Uterus (tissue), 2 donors: ENCODE measurements around the gene HRAS.

Experiments used
- CTCF ChIP-seq, 4 experiments: fragments of 200-600 bp in 2 of 4; fragments of 450-650 bp in 2 of 4; sonication (generic) in 2 of 4; IDR thresholded peaks; one replicate each; pipeline ENCODE4 v1.5.1; 2016 to 2019; ENCODE audit warnings: antibody characterized with exemption in 4 of 4, mild to moderate bottlenecking in 2 of 4, moderate library complexity in 1 of 4
- POLR2A ChIP-seq, 2 donors: fragments of 450-650 bp; IDR thresholded peaks; one replicate each; pipeline ENCODE4 v1.6.1; 2016; ENCODE audit warnings: antibody characterized with exemption in 2 of 2, mild to moderate bottlenecking in 1 of 2, moderate library complexity in 1 of 2

DNA sequence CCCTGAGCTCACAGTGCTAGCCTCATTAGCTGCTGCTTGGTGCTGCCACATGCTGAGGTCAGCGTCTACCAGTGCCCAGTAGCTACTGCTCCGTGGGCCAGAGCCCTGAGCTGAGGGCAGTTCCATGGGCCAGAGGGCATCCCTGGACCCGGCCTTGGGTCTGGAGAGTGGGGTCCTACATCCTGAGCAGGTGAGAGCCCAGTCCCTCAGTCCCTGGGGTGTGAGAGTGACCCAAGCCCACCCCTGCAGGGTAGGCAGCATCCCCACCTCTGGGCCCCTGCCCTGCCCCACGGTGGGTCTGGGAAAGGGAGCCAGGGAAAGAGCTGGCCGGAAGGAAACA is 15.3 kb upstream of the HRAS start:
- TF ChIP-seq CTCF (IDR thresholded peaks at IDR 0.05) (no peak), POLR2A (IDR thresholded peaks at IDR 0.05) (no peak)
